GM23248 (cell line): ENCODE results near the gene ZNF215.
A peak's percentile ranks its signal among the peaks of the same experiment; 100 is the strongest.

Experiments
- EZH2 ChIP-seq: fragments of 200-600 bp; sonication (generic); IDR thresholded peaks from 2 replicates; pipeline ENCODE4 v1.6.1; 2018; ENCODE audit warnings: antibody characterized with exemption, mild to moderate bottlenecking; ENCODE audit not compliant: insufficient read depth, poor library complexity, severe bottlenecking
- EZH2phosphoT487 ChIP-seq: fragments of 200-600 bp; sonication (generic); IDR thresholded peaks from 2 replicates; pipeline ENCODE4 v1.6.1; 2018; ENCODE audit warnings: antibody characterized with exemption, moderate library complexity, mild to moderate bottlenecking, low read depth; ENCODE audit not compliant: insufficient read depth

DNA sequence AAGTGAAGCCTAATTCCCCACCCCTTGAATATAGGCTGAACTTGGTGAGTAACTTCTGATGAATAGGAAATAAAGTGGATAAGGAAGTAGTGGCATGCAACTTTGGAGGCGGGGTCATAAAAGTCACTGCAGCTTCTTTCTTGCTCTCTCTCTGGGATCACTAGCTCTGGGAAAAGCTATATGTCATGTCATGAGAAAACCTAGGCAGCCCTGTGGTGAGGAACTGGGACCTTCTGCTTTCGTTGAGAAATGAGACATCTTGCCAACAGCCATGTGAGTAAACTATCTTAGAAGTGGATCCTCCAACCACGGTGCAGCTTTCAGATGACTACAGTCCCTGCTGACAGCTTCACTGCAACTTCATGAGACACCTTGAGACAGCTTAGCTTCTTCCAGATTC lies 78.3 kb downstream of the ZNF215 start:
- TF ChIP-seq EZH2phosphoT487 (peak; percentile 87; the same call in 1 of the 2 replicates), EZH2 (no peak)
